HG02623 (cell line): ENCODE results near the gene COPS2.
A peak's percentile ranks its signal among the peaks of the same experiment; 100 is the strongest.
"Not testable (repeated sequence)": the region's sequence is repeated elsewhere in the genome, so short reads cannot be mapped to it uniquely, and the experiment has no call there.

Source experiments
- ATAC-seq: cut with Tn5 transposase; IDR thresholded peaks from one replicate; pipeline ENCODE4 v1.9.1; 2021; ENCODE audit warnings: moderate library complexity; ENCODE audit not compliant: unreplicated experiment

COPS2 gene

GRCh38 chr15:49155110-49155833 is at the start of gene COPS2:
COPS2 (minus strand) TSS chr15:49155599; CDS start chr15:49155578, 21 bp downstream.
- peak; percentile 89 for ATAC-seq

- no peak for ATAC-seq
Measured at GRCh38 chr15:49200347-49200746, 44.9 kb upstream of the COPS2 start.

GRCh38 chr15:49199666-49200065 is 44.3 kb upstream of the COPS2 start:
- ATAC-seq = no peak

- ATAC-seq = no peak
Measured at GRCh38 chr15:49196856-49197255, 41.5 kb upstream of the COPS2 start.

GRCh38 chr15:49191892-49192291 is 36.5 kb upstream of the COPS2 start:
- no peak for ATAC-seq

- no peak for ATAC-seq
Measured at GRCh38 chr15:49190586-49190985, 35.2 kb upstream of the COPS2 start.

GRCh38 chr15:49189631-49190030 is 34.2 kb upstream of the COPS2 start:
- no peak for ATAC-seq

GRCh38 chr15:49188933-49189332 is 33.5 kb upstream of the COPS2 start:
- no peak for ATAC-seq

GRCh38 chr15:49187549-49188245 is 32.3 kb upstream of the COPS2 start:
- no peak for ATAC-seq

- ATAC-seq = peak; percentile 76
Measured at GRCh38 chr15:49185473-49185872, 30.1 kb upstream of the COPS2 start.

GRCh38 chr15:49183741-49184140 is 28.3 kb upstream of the COPS2 start:
- not testable (repeated sequence) for ATAC-seq

- no peak for ATAC-seq
Measured at GRCh38 chr15:49182128-49182527, 26.7 kb upstream of the COPS2 start.

- no peak for ATAC-seq
Measured at GRCh38 chr15:49179433-49180190, 24.2 kb upstream of the COPS2 start.

GRCh38 chr15:49178497-49178896 is 23.1 kb upstream of the COPS2 start:
- no peak for ATAC-seq

- ATAC-seq = not testable (repeated sequence)
Measured at GRCh38 chr15:49175582-49176397, 20.4 kb upstream of the COPS2 start.

GRCh38 chr15:49174902-49175301 is 19.5 kb upstream of the COPS2 start:
- no peak for ATAC-seq

- no peak for ATAC-seq
Measured at GRCh38 chr15:49171790-49172189, 16.4 kb upstream of the COPS2 start.

GRCh38 chr15:49169880-49170597 is 14.6 kb upstream of the COPS2 start, which contains the start of gene GALK2:
GALK2 (plus strand) TSS chr15:49170247; CDS start chr15:49170323, 76 bp downstream.
- ATAC-seq = peak; percentile 98

GRCh38 chr15:49168016-49168415 is 12.6 kb upstream of the COPS2 start:
- no peak for ATAC-seq

- no peak for ATAC-seq
Measured at GRCh38 chr15:49164865-49165264, 9.5 kb upstream of the COPS2 start.
